Panc1 (cell line): Measurements from ENCODE around the gene MYH11.

Source experiments
- POLR2AphosphoS5 ChIP-seq: IDR thresholded peaks from 2 replicates; pipeline ENCODE4 v1.6.1; 2012; ENCODE audit warnings: mild to moderate bottlenecking, low read depth, low read length, moderate library complexity
- REST ChIP-seq, 2 experiments: IDR thresholded peaks; 2 replicates each; pipeline ENCODE4 v1.6.1; 2011 to 2012; ENCODE audit warnings: low read depth in 2 of 2, control low read depth in 1 of 2, low read length in 1 of 2, mild to moderate bottlenecking in 1 of 2, moderate library complexity in 1 of 2; ENCODE audit not compliant: insufficient read depth in 1 of 2
- SIN3A ChIP-seq: IDR thresholded peaks from 2 replicates; pipeline ENCODE4 v1.6.1; 2012; ENCODE audit warnings: low read depth, mild to moderate bottlenecking, low read length, moderate library complexity, borderline replicate concordance; ENCODE audit not compliant: insufficient read depth
- TCF7L2 ChIP-seq: IDR thresholded peaks from 2 replicates; pipeline ENCODE4 v1.6.1; 2011; ENCODE audit warnings: mild to moderate bottlenecking, low read depth, low read length, inconsistent platforms
- TF ChIP-seq, protein P1 (sequence below): fragments of 450-650 bp; IDR thresholded peaks from 2 replicates; pipeline ENCODE4 v1.5.1; 2017; ENCODE audit warnings: mild to moderate bottlenecking

DNA sequence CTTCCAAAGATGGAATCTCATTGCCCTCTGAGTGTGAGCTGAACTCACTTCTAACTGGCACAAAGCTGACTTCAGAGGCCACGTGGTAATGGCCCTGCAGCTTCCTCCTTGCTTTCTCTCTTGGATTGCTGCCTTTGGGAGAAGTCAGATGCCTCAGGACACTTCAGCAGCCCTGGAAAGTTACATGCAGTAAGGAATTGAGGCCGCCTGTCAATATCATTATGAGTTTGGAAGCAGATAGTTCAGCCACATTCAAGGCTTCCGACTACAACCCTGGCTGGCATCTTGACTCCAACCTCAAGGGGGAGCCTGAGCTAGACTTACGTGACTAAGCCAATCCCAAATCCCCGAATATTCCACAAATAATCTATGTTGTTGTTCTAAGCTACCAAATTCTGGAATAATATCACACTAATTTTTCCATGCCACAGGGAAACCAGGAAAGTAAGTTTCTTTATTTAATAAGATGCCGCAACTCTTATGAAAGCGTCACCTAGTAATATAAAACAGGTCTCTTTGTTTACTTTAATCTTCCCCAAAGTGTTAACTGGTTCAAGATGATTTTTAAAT, 18.0 kb upstream of the MYH11 start:
- TF ChIP-seq, protein P1, sequence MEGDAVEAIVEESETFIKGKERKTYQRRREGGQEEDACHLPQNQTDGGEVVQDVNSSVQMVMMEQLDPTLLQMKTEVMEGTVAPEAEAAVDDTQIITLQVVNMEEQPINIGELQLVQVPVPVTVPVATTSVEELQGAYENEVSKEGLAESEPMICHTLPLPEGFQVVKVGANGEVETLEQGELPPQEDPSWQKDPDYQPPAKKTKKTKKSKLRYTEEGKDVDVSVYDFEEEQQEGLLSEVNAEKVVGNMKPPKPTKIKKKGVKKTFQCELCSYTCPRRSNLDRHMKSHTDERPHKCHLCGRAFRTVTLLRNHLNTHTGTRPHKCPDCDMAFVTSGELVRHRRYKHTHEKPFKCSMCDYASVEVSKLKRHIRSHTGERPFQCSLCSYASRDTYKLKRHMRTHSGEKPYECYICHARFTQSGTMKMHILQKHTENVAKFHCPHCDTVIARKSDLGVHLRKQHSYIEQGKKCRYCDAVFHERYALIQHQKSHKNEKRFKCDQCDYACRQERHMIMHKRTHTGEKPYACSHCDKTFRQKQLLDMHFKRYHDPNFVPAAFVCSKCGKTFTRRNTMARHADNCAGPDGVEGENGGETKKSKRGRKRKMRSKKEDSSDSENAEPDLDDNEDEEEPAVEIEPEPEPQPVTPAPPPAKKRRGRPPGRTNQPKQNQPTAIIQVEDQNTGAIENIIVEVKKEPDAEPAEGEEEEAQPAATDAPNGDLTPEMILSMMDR, result peak; percentile 95
- TF ChIP-seq TCF7L2 (no peak), REST (IDR thresholded peaks at IDR 0.05; ENCODE audit: insufficient read depth in 1 of 2, low read depth in 2 of 2, low read length in 1 of 2) (no peak), POLR2AphosphoS5 (no peak; the same call in 1 of the 2 replicates), SIN3A (no peak)
